HK-2 (cell line): Measurements from ENCODE around the gene CCL2.
"Not testable (repeated sequence)": the region's sequence is repeated elsewhere in the genome, so short reads cannot be mapped to it uniquely, and the experiment has no call there.

Experiments
- DNase-seq: peaks from one replicate; pipeline ENCODE4 v3.0.0-alpha.2; 2018; ENCODE audit not compliant: unreplicated experiment

CCL2 gene

DNA sequence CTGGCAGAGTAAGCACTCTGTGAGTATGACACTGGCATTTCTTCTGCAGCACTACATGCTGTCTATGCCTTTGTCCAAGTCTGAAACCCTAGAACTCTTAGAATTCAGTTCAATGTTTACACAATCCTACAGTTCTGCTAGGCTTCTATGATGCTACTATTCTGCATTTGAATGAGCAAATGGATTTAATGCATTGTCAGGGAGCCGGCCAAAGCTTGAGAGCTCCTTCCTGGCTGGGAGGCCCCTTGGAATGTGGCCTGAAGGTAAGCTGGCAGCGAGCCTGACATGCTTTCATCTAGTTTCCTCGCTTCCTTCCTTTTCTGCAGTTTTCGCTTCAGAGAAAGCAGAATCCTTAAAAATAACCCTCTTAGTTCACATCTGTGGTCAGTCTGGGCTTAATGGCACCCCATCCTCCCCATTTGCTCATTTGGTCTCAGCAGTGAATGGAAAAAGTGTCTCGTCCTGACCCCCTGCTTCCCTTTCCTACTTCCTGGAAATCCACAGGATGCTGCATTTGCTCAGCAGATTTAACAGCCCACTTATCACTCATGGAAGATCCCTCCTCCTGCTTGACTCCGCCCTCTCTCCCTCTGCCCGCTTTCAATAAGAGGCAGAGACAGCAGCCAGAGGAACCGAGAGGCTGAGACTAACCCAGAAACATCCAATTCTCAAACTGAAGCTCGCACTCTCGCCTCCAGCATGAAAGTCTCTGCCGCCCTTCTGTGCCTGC is at the start of gene CCL2:
Gene CCL2, plus strand, starts transcription at position 635 of the 730 bp plus-strand sequence. Its CDS starts 65 bp downstream, at position 700.
- DNase-seq, result peak; percentile 14

GRCh38 chr17:34205401-34205800 is 49.7 kb upstream of the CCL2 start:
- DNase-seq, result no peak

- DNase-seq, result no peak
These were observed 48.5 kb upstream of the CCL2 start for GRCh38 chr17:34206569-34206968.

DNA sequence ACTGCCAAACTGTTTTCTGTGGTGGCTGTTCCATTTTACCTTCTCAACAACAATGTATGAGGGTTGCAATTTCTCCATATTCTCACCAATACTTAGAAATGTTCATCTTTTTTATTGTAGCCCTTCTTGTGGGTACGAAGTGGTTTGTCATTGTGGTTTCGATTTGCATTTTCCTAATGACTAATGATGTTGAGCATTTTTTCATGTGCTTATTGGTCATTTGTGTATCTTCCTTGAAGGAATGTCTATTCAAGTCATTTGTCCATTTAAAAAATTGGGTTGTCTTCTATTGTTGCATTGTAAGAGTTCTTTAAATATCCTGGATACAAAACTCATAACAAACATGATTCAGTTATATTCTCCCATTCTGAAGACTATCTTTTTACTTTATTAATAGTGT is 47.5 kb upstream of the CCL2 start:
- no peak for DNase-seq

GRCh38 chr17:34218748-34219147 is 36.3 kb upstream of the CCL2 start:
- DNase-seq, result no peak

GRCh38 chr17:34219405-34219804 is 35.7 kb upstream of the CCL2 start:
- no peak for DNase-seq

- no peak for DNase-seq
These were observed 34.9 kb upstream of the CCL2 start for GRCh38 chr17:34220045-34220751.

- DNase-seq, result no peak
These were observed 34.2 kb upstream of the CCL2 start for GRCh38 chr17:34220752-34221395.

GRCh38 chr17:34221411-34221810 is 33.7 kb upstream of the CCL2 start:
- no peak for DNase-seq

DNA sequence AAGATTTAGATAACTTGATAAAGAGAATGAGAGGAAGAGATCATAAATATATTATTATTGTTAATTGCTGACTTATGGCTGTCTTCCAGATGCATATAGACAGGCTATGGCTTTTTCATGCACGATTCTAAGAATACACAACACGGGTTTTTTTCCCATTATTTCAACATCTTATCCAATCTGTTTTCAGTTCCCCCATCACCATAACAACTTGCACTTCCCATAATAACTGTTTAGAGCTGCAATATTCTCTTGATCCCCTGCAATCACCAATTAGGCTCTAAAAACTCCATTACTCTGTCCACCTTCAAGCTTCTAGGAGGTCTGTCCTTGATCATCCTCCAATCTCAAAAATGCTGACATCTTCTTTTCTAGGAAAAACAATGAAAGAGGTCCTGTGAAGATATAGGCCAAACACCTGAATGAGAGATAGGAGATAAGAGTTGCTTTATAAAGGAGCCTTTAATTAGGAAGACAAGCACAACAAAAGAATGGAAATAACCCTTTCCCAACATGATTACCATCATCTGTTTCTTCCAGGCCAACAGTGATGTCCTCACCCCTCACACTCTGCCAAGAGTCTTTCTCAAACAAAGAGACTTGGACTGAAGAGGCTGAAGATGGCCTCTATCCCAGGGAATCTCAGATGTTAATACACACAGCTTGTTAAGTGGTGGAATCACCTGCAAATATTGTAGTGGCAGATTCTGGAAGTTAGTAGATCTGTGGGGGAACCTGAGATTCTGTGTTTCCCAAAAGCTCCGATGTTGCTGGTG is 32.2 kb upstream of the CCL2 start:
- no peak for DNase-seq

- DNase-seq, result no peak
These were observed 30.0 kb upstream of the CCL2 start for GRCh38 chr17:34225046-34225445.

DNA sequence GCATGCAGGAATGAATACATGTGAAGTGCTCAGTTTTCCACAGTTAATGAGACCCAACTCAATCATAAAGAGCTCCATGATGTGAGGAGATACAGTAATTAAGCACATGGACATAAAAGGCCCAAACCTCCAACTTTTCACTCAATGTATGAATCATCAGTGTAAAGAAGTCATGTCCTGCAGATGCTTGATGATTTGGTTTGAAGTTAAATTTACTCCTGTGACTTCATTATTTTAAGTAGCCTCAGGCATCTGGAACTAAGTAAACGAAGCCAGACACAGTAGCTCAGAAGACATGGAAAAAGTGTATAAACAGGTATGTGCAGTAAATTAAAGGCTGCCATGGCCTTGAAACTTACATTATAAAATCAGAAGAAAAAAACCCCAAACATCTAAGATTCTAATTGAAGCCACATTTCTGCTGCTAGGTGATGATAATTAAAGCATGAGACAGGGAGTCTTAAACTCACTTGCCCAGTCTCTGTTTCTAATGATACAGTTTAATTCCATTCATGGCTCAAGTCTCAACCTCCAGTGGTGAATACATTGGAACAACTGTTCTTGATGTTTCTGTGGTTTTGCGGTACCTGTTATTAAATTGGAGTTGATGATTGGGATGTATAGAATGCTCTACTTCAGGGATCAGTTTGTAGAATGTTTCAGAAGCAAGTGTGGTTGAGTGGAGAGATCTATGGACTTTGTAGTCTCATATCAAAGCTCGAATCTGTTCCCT is 28.9 kb upstream of the CCL2 start:
- DNase-seq, result no peak

DNA sequence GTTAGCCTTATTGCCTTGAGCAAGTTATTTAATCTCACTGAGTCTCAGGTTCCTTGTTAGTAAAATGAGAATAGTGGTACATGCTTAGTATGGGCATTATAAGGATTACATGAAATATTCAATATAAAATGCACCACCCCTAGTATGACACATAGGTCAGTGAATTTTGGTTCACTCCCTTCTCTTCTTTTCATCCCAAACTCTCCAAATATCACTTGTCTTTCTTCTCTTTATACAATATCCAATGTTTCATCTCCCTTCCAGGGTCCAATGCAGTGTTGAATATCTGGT is 28.4 kb upstream of the CCL2 start:
- DNase-seq, result no peak

DNA sequence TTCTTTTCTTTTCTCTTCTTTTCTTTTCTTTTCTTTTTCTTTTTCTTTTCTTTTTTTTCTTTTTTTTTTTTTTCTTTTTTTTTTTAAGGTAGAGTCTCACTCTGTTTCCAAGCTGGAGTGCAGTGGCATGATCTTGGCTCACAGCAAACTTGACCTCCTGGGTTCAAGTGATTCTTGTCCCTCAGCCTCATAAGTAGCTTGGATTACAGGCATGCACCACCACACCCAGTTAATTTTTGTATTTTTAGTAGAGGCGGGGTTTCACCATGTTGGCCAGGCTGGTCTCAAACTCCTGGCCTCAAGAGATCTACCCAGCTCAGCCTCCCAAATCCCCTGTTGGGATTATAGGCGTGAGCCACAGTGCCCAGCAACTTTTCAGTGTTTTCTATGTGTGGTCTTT is 27.8 kb upstream of the CCL2 start:
- DNase-seq, result not testable (repeated sequence)

DNA sequence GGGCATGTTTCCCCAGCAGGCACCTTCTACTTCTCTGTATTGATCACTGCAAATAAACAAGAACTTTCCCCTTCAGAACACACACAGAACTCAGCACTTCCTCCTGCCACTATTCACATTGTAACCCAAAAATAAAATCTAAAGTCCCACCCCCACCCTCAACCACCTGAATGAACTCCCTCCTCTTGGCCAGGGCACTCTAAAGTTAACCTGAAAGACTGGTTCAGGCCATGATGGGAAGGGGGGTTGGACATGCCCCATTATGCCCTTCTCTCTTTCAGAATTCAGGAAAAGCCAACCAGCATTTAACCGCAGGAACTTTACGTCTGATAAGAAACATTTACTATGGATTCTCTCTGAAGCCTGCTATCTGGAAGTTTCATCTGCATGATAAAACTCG is 27.4 kb upstream of the CCL2 start:
- no peak for DNase-seq

DNA sequence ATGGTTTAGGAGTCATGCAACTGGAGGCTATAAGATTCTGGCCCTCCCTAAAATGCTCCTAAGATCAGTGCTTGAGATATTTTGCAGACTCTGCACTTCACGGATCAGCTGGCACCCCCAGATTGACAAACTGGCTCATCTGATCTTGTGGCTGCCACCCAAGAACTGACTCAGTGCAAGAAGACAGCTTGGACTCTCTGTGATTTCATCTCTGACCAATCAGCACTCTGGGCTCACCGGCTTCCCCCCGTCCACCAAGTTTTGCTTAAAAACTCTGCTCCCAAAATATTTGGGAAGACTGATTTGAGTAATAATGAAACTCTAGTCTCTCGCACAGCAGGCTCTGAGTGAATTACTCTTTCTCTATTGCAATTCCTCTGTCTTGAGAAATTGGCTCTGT is 26.3 kb upstream of the CCL2 start:
- DNase-seq, result no peak

GRCh38 chr17:34230342-34230741 is 24.7 kb upstream of the CCL2 start:
- no peak for DNase-seq

DNA sequence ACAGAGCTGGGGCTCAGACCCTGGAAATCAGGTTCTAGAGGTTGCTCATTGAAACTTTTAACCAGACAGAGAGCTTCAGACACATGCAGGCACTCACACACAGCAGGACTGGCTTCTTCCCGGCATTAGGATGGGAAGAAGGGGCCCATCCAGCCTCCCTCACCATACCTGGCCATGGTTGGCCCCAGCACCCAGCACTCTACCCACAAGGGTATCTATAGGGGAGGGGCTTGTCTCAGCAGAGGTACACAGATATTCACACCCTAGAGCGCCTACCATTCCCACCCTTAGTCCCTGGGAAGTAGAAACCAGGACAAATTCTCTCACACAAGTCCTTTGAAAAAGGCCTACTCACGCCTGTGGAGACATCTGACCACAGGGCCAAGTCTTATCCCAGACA is 20.5 kb upstream of the CCL2 start:
- DNase-seq, result no peak

DNA sequence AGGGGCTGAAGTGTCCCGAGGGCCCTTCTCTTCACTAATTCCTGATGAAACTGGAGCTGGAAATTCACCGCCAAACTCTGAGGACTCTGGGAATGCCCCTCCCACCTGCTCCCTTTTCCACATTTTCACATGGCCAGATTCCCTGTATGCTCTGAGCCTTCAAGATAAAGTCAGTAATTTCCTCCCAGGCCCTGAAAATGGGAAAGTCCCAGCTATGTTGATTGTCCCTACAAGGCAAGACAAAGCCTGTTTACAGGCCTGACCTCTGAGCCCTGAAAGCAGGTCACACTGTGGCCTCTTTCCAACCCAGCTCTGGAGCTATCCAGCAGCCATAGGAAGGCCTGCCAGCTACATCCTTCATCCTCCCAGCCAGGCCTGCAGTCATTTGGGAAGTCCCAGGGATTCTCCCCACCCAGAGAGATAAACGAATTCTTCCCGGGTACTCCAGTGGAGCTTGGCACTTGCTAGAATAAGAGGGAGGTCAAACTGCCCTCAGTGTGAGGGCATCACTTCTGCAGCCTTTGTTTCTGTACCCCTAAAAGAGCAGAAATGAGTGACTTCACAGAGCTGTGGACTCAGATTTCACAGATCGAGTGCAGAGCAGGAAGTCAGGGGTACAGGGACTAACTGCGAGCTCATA is 19.6 kb upstream of the CCL2 start:
- no peak for DNase-seq

DNA sequence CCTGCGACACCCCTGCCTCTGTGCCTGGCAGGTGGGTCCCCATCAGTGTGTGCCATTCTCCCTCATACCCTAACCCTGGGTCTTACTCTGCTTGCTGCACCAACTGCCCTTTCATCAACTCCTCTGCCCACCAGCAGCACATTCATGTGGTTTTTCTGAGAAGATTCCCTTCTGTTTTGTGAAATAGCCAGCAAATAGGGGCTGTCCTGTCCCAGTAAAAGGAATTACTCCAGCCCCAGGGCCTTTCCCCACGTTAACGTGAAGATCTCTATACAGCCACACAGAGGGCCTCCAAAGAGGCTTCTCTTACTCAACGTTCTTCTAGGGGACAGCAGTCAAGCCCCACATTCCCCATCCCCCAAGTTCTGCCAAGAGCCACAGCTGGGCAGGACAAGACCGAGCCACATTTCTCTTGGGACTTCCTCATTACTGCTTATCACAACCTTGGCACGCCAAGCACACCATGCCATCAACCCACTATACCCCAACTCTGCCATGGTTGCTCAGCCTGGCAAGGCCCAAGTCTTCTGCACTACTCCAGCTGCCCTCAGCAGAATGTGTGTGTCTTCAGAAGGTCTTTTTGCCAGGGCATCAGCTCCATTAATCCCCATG is 18.7 kb upstream of the CCL2 start:
- no peak for DNase-seq

DNA sequence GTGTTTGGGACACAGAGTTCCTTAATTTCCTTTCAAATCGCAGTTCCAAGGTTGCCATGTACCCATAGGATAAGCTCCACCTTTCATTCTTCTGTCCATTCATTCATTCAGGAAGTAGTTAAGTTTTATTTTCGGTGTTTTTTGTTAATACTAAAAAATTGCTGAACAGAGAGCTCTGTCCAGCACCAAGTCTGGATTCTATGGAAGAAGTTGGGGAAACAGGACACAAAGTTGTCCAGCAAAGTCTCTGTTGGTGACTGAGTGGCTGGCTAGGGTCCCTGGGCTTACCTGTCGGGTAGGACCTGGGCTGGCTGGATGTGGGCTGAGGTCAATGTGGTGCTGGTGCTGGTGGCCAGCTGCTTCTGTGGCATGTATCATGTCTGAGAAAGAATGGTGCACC is 17.6 kb upstream of the CCL2 start:
- no peak for DNase-seq
